K562 (cell line): ENCODE measurements around the gene MRPL40. TPM values are rescaled to one million over a fixed set of nuclear protein-coding genes. Genes with fewer than 3 reads are reported as not detected.
A peak's percentile ranks its signal among the peaks of the same experiment; 100 is the strongest.

Source experiments
- DACH1 ChIP-seq: fragments of 450-650 bp; IDR thresholded peaks from 2 replicates; pipeline ENCODE4 v1.6.1; 2018; ENCODE audit not compliant: partially characterized antibody
- HOXB6 ChIP-seq: fragments of 250-450 bp; sonication (Bioruptor Pico); IDR thresholded peaks from 2 replicates; pipeline ENCODE4 v1.5.1; 2022; ENCODE audit warnings: mild to moderate bottlenecking, borderline replicate concordance
- PHTF2 ChIP-seq: fragments of 250-450 bp; sonication (Bioruptor Pico); IDR thresholded peaks from 2 replicates; pipeline ENCODE4 v1.5.0; 2021; ENCODE audit warnings: mild to moderate bottlenecking
- RREB1 ChIP-seq: fragments of 250-450 bp; sonication (Bioruptor Pico); IDR thresholded peaks from 2 replicates; pipeline ENCODE4 v1.4.0; 2020
- ZBTB40 ChIP-seq, 2 experiments: fragments of 450-650 bp in 1 of 2; sonication (generic) in 1 of 2; formaldehyde crosslinking in 1 of 2; IDR thresholded peaks; 2 replicates each; pipeline versions ENCODE4 v1.7.1 to v1.9.0; 2016 to 2022; ENCODE audit warnings: inconsistent platforms in 1 of 2, mild to moderate bottlenecking in 1 of 2, missing genetic modification reagents in 1 of 2
- ZBTB8A ChIP-seq: fragments of 450-650 bp; IDR thresholded peaks from 2 replicates; pipeline ENCODE4 v1.6.1; 2018; ENCODE audit warnings: mild to moderate bottlenecking, moderate library complexity; ENCODE audit not compliant: partially characterized antibody
- ZNF23 ChIP-seq: fragments of 250-450 bp; sonication (Bioruptor Pico); IDR thresholded peaks from 2 replicates; pipeline ENCODE4 v1.4.0; 2020; ENCODE audit warnings: mild to moderate bottlenecking
- ZNF347 ChIP-seq: fragments of 450-650 bp; formaldehyde crosslinking; IDR thresholded peaks from 2 replicates; pipeline ENCODE4 v1.4.0; 2020; ENCODE audit warnings: low read depth, mild to moderate bottlenecking, moderate library complexity
- ZNF512 ChIP-seq: IDR thresholded peaks from 2 replicates; pipeline ENCODE4 v1.6.1; 2016; ENCODE audit warnings: missing genetic modification characterization, missing compliant biosample characterization
- ZNF699 ChIP-seq: fragments of 250-450 bp; sonication (Bioruptor Pico); IDR thresholded peaks from 2 replicates; pipeline ENCODE4 v1.8.0; 2021; ENCODE audit warnings: mild to moderate bottlenecking, moderate library complexity; ENCODE audit not compliant: insufficient replicate concordance
- polyA plus RNA-seq, 8 experiments: library from polyadenylated mRNA; depleted of rRNA in 4 of 8; stranded (reverse) in 5 of 8; unstranded in 3 of 8; fragments of >200 nt; fragmentation: Nextera tagmentation in 2 of 8; fragmentation: Illumina TruSeq in 1 of 8; extraction: Ambion mirVana in 2 of 8; extraction: Trizol in 1 of 8; gene quantifications; 2 replicates each; pipeline versions ENCODE4 v1.2.1 to v1.2.3, GENCODE V29; 2011 to 2014; ENCODE audit warnings: inconsistent platforms in 1 of 8, missing spikeins in 1 of 8
- total RNA-seq, 7 experiments: library from RNA; depleted of rRNA in 6 of 7; stranded (reverse); fragments of >200 nt in 6 of 7; fragmentation: Illumina TruSeq in 2 of 7; extraction: Trizol in 2 of 7; gene quantifications; 2 replicates each; pipeline versions ENCODE4 v1.2.1 to v1.2.3, GENCODE V29; 2011 to 2021; ENCODE audit warnings: low replicate concordance in 1 of 7

Gene MRPL40
- total and polyA plus RNA-seq, 9 of the 15 experiments (the other 6 are each of a cell fraction or from before 2014, with no cell fraction given) = 132 to 652 (median 208) TPM

DNA sequence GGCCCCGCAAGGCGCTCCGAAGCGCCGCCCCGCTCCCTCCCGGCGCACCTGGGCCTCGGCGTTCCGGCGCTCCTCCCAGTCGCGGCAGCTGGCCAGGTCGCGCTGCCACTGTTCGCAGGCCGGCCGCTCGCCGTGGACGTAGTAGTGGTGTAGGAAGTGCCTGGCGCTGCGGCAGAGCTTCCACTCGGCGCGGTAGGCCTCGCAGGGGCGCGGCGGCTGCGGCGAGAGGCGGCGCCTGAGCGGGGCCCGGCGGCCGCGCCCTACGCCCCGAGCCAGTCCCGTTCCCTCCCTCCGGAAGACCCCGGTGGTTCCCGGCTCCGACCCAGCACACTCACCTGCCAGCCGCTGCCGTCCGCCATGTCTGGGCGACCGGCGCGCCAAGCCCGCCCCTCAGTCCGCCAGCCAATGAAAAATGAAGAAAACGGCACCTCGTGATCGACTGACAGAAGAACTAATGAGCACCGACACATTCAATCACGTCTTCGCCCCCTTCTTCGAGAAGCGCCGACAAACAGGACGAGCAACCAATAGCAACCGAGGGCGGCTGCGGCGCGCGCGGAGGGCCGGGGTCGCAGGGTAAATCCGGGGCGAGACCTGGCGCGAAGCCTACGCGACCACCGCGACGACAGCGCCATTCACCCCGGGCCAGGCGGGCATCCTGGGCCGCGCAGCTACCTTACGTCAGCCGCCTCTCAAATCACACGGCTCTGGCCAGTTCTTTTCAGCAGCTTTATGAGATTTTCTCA is 15.2 kb downstream of the MRPL40 start, which contains the start of gene C22orf39 (continued):
- TF ChIP-seq RREB1 (CRISPR knock-in tag) = peak; percentile 96
- no peak; the same call in 1 of the 2 replicates for TF ChIP-seq ZBTB40 (IDR thresholded peaks at IDR 0.05)
- TF ChIP-seq ZBTB40 (CRISPR knock-in tag; IDR thresholded peaks at IDR 0.05) = peak; percentile 77; the same call in 1 of the 2 replicates
- TF ChIP-seq ZNF512 = no peak
- peak; percentile 8 for TF ChIP-seq DACH1
- no peak for TF ChIP-seq ZNF347 (CRISPR knock-in tag)
- TF ChIP-seq ZNF699 (CRISPR knock-in tag) = peak; percentile 91
- no peak for TF ChIP-seq PHTF2
- TF ChIP-seq ZBTB8A = no peak
- TF ChIP-seq ZNF23 (CRISPR knock-in tag) = no peak
- no peak for TF ChIP-seq HOXB6 (CRISPR knock-in tag)
